B cell (primary cell): ENCODE results near the gene KRT84. TPM values are rescaled to one million over a fixed set of nuclear protein-coding genes. Genes with fewer than 3 reads are reported as not detected.

Source experiments
- ATAC-seq: fragments of 200-7000 bp; cut with Tn5 transposase; one replicate; pipeline ENCODE4 v1.10.0; 2021; ENCODE audit warnings: low read depth, mild to moderate bottlenecking, moderate number of reproducible peaks, moderate library complexity
- CTCF ChIA-PET: fragments of 350-600 bp; sonication (Branson Sonifier 250); formaldehyde crosslinking; loops from one replicate; lab custom pipeline; 2021; ENCODE audit warnings: antibody characterized with exemption, inconsistent platforms; lab: Charles Lee
- POLR2A ChIA-PET: fragments of 350-600 bp; sonication (Branson Sonifier 250); formaldehyde crosslinking; loops from one replicate; lab custom pipeline; 2021; ENCODE audit warnings: antibody characterized with exemption; lab: Charles Lee
- DNase-seq: peaks from one replicate; pipeline ENCODE4 v3.0.0; 2013
- H2AFZ ChIP-seq: 2 replicates; pipeline ENCODE4 v1.6.1; 2012; ENCODE audit warnings: mild to moderate bottlenecking, low read depth, low read length; ENCODE audit not compliant: insufficient read depth, poor library complexity, severe bottlenecking
- H3K27ac ChIP-seq, 2 donors: 1 replicate in 1 of 2; 2 replicates in 1 of 2; pipeline ENCODE4 v1.5.1; 2012 to 2013; ENCODE audit warnings: low read length in 2 of 2, mild to moderate bottlenecking in 2 of 2, moderate library complexity in 1 of 2
- H3K27me3 ChIP-seq, 4 experiments: fragments of 200-600 bp in 1 of 4; sonication (generic) in 1 of 4; replicated peaks in 1 of 4; 1 replicate in 2 of 4; 2 replicates in 2 of 4; pipeline versions ENCODE4 v1.6.1 to v1.7.0; 2013 to 2016; ENCODE audit warnings: low read length in 3 of 4, mild to moderate bottlenecking in 2 of 4, mixed read lengths in 1 of 4, moderate library complexity in 1 of 4; ENCODE audit not compliant: insufficient read depth in 4 of 4, control insufficient read depth in 3 of 4; ENCODE audit errors: control extremely low read depth in 1 of 4
- H3K36me3 ChIP-seq, 2 experiments: replicated peaks in 1 of 2; 1 replicate in 1 of 2; 2 replicates in 1 of 2; pipeline versions ENCODE4 v1.6.1 to v1.7.1; 2013; ENCODE audit warnings: low read length in 1 of 2; ENCODE audit not compliant: insufficient read depth in 2 of 2, control insufficient read depth in 1 of 2; ENCODE audit errors: control extremely low read depth in 1 of 2, extremely low read depth in 1 of 2
- H3K4me1 ChIP-seq, 2 donors: fragments of 200-600 bp in 1 of 2; sonication (generic) in 1 of 2; 1 replicate in 1 of 2; 2 replicates in 1 of 2; pipeline versions ENCODE4 v1.5.1 to v1.6.1; 2013 to 2017; ENCODE audit warnings: low read length in 2 of 2; ENCODE audit not compliant: control insufficient read depth in 2 of 2, insufficient read depth in 2 of 2
- H3K4me2 ChIP-seq: replicated peaks from 2 replicates; pipeline ENCODE3; 2012; ENCODE audit warnings: mild to moderate bottlenecking, low read depth, low read length; ENCODE audit not compliant: poor library complexity, severe bottlenecking
- H3K4me3 ChIP-seq, 5 experiments: fragments of 200-600 bp in 1 of 5; sonication (generic) in 1 of 5; 1 replicate in 3 of 5; 2 replicates in 2 of 5; pipeline versions ENCODE4 v1.5.1 to v1.7.0; 2011 to 2016; ENCODE audit warnings: low read length in 4 of 5, mild to moderate bottlenecking in 4 of 5, low read depth in 2 of 5, control low read depth in 1 of 5, moderate library complexity in 1 of 5; ENCODE audit not compliant: insufficient read depth in 1 of 5; ENCODE audit errors: control extremely low read depth in 1 of 5, extremely low read depth in 1 of 5
- H3K79me2 ChIP-seq: fragments of 200-600 bp; sonication (generic); one replicate; pipeline ENCODE4 v1.6.0; 2016; ENCODE audit warnings: low read length; ENCODE audit not compliant: control insufficient read depth, insufficient read depth
- H3K9ac ChIP-seq: fragments of 200-600 bp; sonication (generic); 2 replicates; pipeline ENCODE4 v1.6.1; 2017; ENCODE audit warnings: mild to moderate bottlenecking, low read length, moderate library complexity
- H3K9me3 ChIP-seq, 3 donors: one replicate each; pipeline versions ENCODE4 v1.6.1 to v1.7.1; 2013; ENCODE audit warnings: low read length in 2 of 3; ENCODE audit not compliant: control insufficient read depth in 2 of 3, insufficient read depth in 1 of 3; ENCODE audit errors: control extremely low read depth in 1 of 3
- H4K20me1 ChIP-seq: 2 replicates; pipeline ENCODE4 v1.6.0; 2012; ENCODE audit warnings: mild to moderate bottlenecking, low read length; ENCODE audit not compliant: insufficient read depth, control insufficient read depth, poor library complexity, severe bottlenecking
- H3K27ac Mint-ChIP-seq: one replicate; pipeline ENCODE4 v1.8.0; 2021; ENCODE audit warnings: mixed read lengths
- H3K27me3 Mint-ChIP-seq: one replicate; pipeline ENCODE4 v1.8.0; 2021; ENCODE audit warnings: mixed read lengths
- H3K4me1 Mint-ChIP-seq: one replicate; pipeline ENCODE4 v1.8.0; 2021; ENCODE audit warnings: mixed read lengths
- H3K4me3 Mint-ChIP-seq: one replicate; pipeline ENCODE4 v1.8.0; 2021; ENCODE audit warnings: mixed read lengths
- H3K9me3 Mint-ChIP-seq: one replicate; pipeline ENCODE4 v1.8.0; 2022; ENCODE audit warnings: mixed read lengths; ENCODE audit not compliant: insufficient read depth
- CTCF ChIP-seq: fragments of 200-600 bp; IDR thresholded peaks from one replicate; pipeline ENCODE4 v1.8.0; 2022; ENCODE audit warnings: antibody characterized with exemption, mild to moderate bottlenecking
- EZH2 ChIP-seq: IDR thresholded peaks from 2 replicates; pipeline ENCODE4 v1.6.1; 2012; ENCODE audit warnings: borderline replicate concordance, low read depth, mild to moderate bottlenecking, moderate library complexity, low read length; ENCODE audit not compliant: insufficient read depth, poor library complexity, severe bottlenecking
- WGBS: methylation state at CpG from one replicate; pipeline ENCODE4 v1.1.5; 2013; ENCODE audit warnings: missing lambda C conversion rate; ENCODE audit not compliant: insufficient coverage; 5-methylcytosine and 5-hydroxymethylcytosine counted together
- intact Hi-C: fragments of 100-400 bp; cut with micrococcal nuclease; formaldehyde crosslinking; loops from one replicate; pipeline ENCODE4 v1.10.0; 2022
- polyA plus RNA-seq: library from polyadenylated mRNA; depleted of rRNA; stranded (reverse); fragments of >200 nt; gene quantifications from 2 replicates; pipeline ENCODE4 v1.2.3, GENCODE V29; 2012
- total RNA-seq, 2 donors: library from RNA; stranded (reverse); fragments of 120-200 nt in 1 of 2; gene quantifications; 1 replicate in 1 of 2; 2 replicates in 1 of 2; pipeline versions ENCODE4 v1.2.3 to v1.2.4, GENCODE V29; 2013 to 2022

Gene KRT84
- total and polyA plus RNA-seq, 2 donors (not counting 1 experiment from before 2014, with no cell fraction given): not detected

GRCh38 chr12:52407918-52408317, 22.5 kb upstream of the KRT84 start:
- H3K4me3 Mint-ChIP-seq: no peak overlapping the region
- no peaks in the 10 kb centered on the region for H3K9me3 Mint-ChIP-seq
- no peak overlapping the region for H2AFZ ChIP-seq
- H3K4me3 ChIP-seq: no peak overlapping the region
- TF ChIP-seq EZH2 (no peak), CTCF (no peak)
- H3K79me2 ChIP-seq: no peaks in the 10 kb centered on the region
- no peaks in the 10 kb centered on the region for H3K9me3 ChIP-seq
- no peaks in the 10 kb centered on the region for H3K27me3 ChIP-seq
- intact Hi-C loops: no loop called here
- no peaks in the 10 kb centered on the region for H3K4me1 ChIP-seq
- DNase-seq (no peak), ATAC-seq (no peak)
- POLR2A ChIA-PET: no interaction called here
- no peak overlapping the region for H3K27ac ChIP-seq
- no peaks in the 10 kb centered on the region for H4K20me1 ChIP-seq
- 86% methylated on average over 3 of the region's 5 CpGs for WGBS
- H3K4me2 ChIP-seq: no peak overlapping the region
- CTCF ChIA-PET: no interaction called here
- no peaks in the 10 kb centered on the region for H3K4me1 Mint-ChIP-seq
- H3K9ac ChIP-seq: no peak overlapping the region
- no peaks in the 10 kb centered on the region for H3K36me3 ChIP-seq
- no peak overlapping the region for H3K27ac Mint-ChIP-seq
- peaks cover 13% of the 10 kb centered on the region for H3K27me3 Mint-ChIP-seq

DNA sequence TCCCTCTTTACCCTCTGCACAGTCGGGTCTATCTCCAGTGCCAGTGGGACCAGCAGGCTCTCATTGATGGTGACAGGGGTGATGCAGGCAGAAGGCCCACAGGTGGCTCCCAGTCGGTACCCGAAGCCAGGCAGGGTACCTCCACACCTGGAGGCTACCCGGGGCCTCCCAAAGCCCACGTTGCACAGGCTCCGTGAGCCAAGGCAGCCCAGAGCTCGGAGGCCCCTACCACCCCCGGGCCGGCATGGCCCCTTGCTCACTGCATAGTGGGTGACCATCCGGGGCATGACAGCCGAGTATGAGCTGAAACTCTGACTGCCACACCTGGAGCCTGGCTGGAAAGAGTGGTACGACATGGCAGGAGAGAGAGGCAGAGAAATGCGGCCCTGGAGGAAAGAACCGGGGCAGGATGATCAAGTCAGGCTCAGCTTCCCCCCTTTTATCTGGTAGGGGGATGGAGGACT, 20.5 kb upstream of the KRT84 start, which contains the start of gene KRT82:
TSS of gene KRT82 (minus strand) at position 414 of the 464 bp plus-strand sequence. CDS start at position 356, 58 bp downstream.
- H3K9me3 ChIP-seq: no peaks in the 10 kb centered on the region
- ChIA-PET CTCF (no interaction called here), POLR2A (no interaction called here)
- H3K27ac ChIP-seq: no peak within 1 kb of the TSS
- H3K4me3 Mint-ChIP-seq: no peak within 1 kb of the TSS
- H2AFZ ChIP-seq: no peak within 1 kb of the TSS
- no peak for TF ChIP-seq CTCF
- TF ChIP-seq EZH2: no peak
- no peak within 1 kb of the TSS for H3K9ac ChIP-seq
- no peak within 1 kb of the TSS for H3K4me3 ChIP-seq
- ATAC-seq: no peak
- no peak within 1 kb of the TSS for H3K4me2 ChIP-seq
- no peaks in the 10 kb centered on the region for H4K20me1 ChIP-seq
- no peaks in the 10 kb centered on the region for H3K9me3 Mint-ChIP-seq
- intact Hi-C loops: no loop called here
- H3K36me3 ChIP-seq: no peaks in the 10 kb centered on the region
- no peak for DNase-seq
- H3K4me1 Mint-ChIP-seq: no peaks in the 10 kb centered on the region
- peaks cover 9% of the 10 kb centered on the region for H3K27me3 Mint-ChIP-seq
- 91% methylated on average over 11 of the region's 14 CpGs for WGBS
- no peaks in the 10 kb centered on the region for H3K4me1 ChIP-seq
- no peak within 1 kb of the TSS for H3K27ac Mint-ChIP-seq
- H3K27me3 ChIP-seq: no peaks in the 10 kb centered on the region
- H3K79me2 ChIP-seq: no peaks in the 10 kb centered on the region
